Left renal cortex interstitium (tissue), 4 donors: Measurements from ENCODE around the gene PACSIN2. TPM values are rescaled to one million over a fixed set of nuclear protein-coding genes. Genes with fewer than 3 reads are reported as not detected.

Experiments
- DNase-seq, 4 donors: peaks; one replicate each; pipeline ENCODE4 v3.0.0-alpha.2; 2013; ENCODE audit warnings: low read depth in 4 of 4, low spot score in 2 of 4, missing footprints in 1 of 4
- polyA plus RNA-seq, 4 donors: library from polyadenylated mRNA; unstranded; fragments of 120-200 nt; gene quantifications; one replicate each; pipeline ENCODE4 v1.2.1, GENCODE V29; 2013; ENCODE audit not compliant: insufficient read length in 4 of 4

PACSIN2 gene
- polyA plus RNA-seq, 4 donors: 62.7 to 74.4 (median 68.2) TPM

DNA sequence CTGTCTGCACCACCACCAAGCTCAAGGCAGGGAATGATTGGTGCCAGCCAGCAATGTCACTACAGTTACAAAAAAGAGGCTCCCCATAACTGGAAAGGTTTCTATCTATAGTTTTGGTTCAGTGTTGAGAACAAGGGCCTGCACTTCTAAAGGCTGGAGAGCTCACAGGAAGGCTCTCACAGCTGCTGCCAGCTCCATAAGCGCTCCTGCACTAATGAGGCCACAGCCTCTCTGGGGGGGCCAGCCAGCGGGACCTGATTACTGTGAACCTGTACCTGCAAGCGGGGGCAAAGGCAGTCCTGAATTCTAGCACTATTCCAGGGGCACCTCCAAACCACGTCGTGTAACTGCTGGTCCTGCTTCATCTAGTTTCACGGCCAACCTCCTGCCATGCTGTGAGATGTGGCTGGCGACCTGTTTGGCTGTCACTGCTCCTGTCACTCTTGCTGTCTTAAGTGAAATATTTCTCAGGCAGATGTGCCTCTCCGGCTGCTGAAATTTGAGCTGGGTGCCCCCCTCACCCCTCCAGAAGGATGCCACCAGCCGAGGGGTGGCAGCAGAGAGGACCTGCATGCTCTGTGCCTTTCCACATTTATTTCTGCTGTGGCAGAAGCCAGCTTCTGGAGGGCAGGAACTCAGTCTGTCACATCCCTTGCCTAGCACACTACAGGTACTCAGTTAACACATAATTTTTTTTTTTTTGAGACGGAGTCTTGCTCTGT is 104.6 kb downstream of the PACSIN2 start:
- no peak for DNase-seq

DNA sequence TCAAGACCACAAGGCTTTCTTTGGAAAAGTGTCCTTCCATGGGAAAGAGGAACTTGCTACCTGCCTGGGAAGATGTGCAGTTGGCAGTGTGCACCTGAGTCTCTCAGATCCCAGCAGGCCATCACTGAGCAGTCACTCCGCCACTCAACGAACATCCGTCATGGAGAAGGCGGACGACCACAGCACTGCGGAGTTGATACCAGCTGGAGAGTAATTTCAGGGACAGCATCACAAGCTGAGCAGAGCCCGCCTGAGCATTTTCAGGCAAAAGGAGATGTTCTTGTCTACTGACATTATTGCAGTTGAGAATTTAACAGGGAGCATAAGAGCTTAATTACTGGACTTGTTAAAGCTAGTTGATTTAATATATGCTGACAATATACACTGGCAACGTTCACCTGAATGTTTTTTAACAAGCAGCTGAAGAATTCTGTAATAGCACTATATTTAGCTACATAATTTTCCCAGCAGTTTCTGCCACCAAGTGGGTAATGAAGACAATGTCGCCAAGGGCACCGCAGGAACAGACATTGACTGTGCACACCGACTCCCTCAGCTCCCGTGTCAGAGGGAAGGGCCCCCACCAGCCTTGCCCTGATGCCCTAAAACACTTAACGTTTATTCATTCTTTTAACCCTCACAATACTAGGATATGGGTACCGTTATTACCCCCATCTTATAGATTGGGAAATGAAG is 105.4 kb downstream of the PACSIN2 start:
- no peak for DNase-seq

DNA sequence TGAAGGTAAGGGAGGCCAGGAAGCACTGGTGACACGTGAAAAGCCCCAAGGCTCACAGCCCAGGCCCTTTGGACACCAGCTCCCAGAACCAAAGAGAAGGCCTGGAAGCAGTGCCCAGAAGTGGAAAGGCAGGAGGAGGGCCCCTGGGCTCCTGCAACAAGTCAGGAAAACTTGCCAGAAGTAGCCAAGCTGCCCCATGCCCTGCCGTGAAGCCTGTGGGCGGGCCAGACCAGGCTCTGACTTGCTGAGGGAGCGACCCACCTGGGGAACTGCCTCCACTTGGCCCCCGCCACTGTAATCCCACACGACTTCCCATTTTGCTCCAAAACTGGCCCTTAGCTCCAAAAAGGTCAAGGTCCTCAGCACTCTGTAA is 106.6 kb downstream of the PACSIN2 start:
- DNase-seq: no peak

DNA sequence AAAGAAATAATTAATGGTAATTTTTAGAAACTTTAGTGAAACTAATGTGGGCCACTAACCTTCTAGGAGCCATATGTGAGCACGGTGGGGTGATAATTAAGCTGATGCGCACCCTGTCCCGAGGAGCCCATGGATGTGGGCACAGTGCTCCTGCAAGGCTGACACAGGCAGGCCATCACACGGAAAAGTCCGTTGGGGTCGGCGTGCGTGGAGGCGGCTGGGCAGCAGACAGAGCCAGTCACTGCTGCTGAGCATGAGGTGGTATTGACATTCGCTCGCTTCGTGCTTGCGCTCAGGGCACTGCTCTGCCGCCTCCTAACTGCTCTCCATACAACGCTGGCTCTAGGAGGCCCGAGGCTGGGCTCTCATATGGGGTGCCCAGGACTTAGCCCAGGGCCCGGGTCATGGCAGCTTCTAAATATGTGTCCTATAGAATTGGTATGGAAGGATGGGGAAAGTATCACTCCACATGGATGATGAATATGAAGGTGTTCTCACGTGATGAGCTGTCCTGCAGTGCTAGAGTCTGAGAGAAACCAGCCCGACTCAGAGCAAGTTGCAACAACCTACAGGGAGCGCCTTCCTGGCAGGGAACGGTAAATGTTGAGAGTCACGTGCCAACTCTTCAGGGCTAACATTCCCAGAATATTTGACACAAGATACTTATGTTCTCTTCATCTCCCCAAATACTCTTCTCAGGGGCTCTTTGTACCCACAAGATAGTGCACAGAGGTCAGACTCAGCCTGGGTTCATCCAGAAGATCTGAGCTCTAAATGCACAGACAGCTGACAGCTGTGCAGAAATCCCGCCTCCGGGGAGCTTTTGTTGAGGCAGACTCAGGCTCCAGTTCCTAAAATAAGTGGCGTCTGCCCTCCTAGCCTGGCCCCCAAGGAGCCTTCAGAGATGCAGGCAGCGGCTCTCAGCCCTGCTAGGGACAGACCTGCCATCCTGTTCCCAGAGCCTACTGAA is 107.3 kb downstream of the PACSIN2 start:
- DNase-seq: no peak

DNA sequence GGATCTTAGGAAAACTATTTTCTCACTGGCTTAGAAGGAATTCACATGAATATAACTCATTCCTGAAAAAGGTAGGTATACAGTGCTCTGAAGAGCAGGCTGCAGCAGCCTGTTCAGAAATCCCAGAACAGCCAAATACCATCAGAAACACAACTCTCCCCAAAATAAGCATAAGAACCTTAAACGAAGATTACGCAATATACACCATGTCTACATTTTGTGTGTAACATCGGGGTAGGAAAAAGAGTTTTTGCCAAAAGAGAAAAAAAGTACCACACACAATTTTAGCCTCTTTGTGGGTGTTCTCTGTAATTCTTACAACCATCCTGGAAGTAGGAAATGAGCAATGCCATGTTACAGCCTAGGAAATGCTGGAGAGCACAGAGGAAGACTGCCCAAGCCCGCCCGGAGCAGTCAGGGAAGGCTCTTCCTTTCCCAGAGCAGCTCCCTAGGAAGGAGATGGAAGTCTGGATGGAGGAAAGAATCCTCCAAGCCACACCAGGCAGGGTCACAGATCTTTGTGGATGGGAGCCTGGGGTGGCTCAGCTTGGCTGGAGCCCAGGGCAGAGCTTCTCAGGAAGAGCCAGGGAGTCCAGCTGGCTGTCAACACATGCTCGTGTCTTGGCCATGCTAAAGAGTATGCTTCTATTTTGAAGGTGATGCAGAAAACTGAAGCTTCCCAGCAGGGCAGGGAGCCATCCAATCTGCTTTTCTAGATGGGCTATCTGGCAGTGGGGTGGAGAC is 108.2 kb downstream of the PACSIN2 start:
- DNase-seq: no peak

DNA sequence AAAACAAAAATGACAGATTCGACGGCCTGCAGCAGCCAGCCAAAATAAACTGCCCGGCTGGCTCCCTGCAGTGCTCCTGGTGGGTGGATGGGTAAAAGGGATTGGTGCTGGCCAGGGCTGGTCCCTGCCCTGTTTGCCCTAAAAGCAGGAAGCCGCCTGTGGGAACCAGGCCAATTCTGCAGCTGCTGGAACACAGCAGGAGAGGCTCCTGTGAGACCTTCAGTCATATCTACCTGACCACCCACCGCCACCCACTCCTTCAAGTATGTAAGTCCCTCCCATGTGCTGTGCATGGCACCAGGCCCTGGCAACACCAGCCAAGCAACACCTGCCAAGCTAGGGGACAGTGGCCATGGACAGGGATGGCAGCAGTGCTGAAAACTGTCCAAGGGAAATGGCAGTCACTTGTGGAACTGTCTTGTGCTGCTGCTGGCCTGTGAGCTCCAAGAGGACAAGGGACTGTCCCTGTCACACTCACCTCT is 109.2 kb downstream of the PACSIN2 start:
- no peak for DNase-seq

DNA sequence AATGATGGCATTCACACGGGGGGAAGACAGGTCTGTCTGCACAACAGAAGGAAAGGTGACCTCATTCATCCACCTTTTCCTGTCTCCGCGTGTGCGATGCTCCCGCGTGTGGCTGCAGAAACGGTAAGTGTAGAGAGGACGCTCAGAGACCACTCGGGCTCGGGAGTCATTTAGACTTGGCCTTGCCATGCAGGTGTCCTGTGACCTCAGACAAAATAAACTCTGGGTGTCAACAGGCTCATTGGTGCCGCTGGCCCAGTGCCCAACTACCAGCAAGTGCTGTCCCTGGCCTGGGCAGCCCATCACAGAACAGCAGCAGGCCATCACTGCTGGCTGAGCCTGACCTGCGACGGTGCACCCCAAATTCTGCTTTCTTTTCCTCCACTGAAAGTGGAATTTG is 109.7 kb downstream of the PACSIN2 start:
- DNase-seq: no peak

DNA sequence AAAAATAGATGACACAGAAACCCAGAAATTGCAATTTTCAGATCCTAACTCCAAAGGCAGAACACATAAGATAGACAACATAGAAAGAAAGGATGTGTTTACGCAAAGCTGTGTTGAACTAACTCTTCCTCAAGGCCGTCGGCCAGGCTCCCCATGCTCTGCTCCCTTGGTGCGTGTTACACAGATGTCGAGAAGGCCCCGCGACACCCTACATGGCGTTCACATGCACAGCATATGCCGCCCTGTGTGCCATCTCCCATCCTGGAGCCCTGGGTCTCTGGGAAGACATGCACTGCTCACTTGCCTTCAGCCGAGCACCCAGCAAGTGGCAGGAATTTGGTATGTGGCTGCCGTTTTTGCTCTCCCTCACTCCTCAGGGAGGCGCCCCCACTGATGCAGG is 110.9 kb downstream of the PACSIN2 start:
- DNase-seq: no peak

DNA sequence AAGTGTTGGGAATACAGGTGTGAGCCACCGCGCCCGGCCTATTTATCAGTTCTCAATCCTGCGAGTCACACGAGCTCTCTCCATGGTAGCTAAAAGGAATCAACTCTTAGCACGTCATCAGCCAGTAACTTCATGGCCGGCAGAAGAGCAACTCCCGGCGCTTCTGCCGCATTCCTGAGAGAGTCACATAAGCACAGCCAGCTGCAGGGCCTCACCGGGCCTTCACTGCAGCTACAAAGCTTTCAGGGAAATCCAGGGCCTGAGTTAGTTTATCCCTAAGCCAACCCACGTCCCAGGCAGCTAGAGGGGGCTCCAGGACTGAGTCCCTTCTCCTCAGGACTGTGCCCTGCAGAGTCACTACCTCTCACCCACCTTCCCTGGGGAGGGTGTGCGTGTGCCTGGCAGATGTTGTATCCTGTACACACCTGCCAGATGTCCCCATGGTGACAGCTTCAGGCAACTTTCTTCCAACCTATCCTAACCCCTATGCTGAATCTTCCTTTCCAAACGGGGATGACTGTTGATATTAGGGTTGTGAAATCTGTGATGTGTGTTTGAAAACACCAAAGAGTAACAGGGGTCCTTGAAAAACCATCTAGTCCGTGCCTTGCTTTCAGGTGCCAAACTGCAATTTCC is 112.0 kb downstream of the PACSIN2 start:
- DNase-seq: peak in 3 of 4 donors; percentile 40 to 63 (median 44)

DNA sequence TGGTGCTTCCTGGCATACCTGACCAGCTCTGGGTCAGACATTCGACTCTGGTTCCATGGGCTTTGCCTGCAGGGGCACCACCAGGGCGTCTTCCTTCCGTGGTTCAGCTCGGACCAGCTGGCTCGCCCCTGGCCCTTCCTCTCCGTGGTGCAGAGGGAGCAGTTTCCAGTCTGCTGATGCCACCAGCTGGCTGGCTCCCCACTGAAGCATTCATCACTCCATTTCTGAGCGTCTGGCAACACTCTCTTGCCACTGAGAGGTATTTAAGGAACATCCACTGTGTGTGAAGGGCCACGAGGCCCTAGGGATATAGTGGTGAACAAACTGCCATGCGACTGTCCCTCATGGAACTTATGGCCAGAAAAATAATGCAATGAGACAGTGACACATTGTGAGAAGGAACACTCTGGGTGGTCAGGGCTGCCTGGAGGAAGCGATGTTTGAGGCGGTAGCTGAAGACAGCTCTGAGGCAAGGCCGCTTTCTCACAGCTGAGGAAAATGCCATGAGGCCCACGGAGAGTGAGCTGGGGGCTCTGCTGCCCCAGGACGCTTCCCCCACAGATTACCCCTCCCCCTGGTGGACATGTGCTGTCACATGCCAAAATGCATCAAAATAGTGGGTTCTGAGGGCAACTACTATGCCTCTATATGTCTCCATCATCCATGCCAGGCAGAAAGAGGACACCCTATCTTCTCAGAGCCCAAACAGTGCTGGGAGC is 113.0 kb downstream of the PACSIN2 start:
- no peak for DNase-seq

DNA sequence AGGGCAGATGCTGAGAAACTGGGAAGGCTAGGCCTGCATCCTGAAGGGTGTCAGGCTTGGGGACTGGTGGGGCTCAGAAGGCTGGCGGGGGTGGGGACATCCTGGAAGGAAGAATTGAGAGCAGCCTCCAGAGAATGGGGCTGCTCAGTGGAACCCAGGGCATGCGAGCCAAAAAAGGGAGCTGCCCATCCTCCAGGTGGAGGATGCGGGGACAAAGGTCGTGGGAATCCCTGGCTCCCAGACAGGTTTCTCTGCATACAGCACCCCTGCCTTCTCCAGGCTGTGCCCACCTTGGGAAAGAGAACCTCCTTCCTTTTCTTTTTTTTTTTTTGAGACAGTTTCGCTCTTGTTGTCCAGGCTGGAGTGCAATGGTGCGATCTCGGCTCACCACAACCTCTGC is 117.0 kb downstream of the PACSIN2 start:
- DNase-seq: no peak

DNA sequence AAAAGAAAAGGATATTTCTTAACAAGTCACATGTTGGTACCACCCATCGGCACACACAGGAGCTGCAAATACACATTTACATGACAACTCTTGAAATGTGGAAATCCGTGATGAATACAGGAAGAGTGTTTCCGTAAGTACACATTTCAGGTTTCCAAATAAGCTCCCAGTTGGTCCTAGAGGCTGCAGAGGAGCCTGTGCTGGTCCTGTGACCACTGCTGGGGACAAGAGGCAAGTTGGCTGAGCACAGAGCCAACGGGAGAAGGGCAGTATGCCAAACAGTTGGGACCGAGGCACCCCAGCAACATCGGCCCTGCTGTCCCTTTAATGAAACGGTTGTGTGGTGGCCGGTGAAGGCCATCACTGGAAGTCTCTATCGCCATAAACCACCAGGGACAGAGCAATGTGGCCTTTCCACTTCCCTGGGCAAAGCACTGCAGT is 119.4 kb downstream of the PACSIN2 start:
- no peak for DNase-seq

DNA sequence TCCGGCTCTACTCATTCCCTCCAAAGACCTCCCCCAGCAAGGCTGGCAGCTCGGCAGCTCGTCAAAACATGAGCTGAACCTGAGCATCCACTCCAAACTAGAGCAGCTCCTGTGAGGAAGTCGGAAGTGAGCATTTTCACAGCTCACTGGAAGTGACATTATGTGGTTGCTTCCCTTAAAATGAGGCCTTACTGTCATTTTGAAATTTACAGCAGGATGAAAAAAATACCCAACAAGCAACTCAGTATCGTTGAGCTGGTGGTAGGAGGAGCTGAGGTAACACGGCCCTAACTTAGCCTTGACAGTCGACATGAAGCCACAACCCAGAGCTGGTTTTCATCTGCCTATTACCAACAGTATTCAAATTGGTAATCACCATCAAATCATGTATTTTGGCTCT is 119.9 kb downstream of the PACSIN2 start:
- DNase-seq: no peak

DNA sequence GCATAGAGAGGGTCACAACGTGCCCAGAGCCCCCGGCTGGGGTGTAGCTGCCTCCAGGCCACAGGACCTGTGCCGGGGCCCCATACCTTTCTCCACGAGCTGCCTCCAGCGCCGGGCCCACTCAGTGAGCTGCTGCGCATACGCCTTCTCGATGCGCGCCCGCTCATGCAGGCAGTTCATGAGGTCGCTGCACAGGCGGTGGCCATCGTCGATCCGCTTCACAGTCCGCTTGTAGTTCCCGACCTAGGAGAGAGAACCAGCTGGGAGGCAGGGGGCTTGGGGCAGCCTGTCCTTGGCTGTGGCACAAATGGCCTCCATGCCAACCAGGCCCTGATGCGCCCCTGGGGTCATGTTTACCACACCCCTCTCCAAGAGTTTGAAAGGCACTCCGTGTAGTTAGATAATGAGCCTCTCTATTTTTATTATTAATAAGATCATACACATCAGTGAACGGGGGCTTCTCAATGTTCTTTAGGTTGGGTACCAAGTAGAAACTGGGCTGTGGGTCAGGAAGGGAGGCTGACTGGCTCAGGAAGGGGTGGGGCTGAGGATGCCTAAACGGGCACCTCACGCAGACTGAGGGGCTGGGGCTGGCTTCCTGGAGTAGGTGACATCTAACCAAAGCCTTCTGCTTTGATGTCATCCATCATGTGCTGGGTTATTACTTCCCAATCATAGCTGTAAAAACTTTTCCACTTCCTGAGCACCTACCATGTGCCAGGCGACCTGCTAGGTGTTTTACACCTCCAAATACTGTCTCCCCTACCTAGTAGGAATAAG is 121.4 kb downstream of the PACSIN2 start:
- no peak for DNase-seq

DNA sequence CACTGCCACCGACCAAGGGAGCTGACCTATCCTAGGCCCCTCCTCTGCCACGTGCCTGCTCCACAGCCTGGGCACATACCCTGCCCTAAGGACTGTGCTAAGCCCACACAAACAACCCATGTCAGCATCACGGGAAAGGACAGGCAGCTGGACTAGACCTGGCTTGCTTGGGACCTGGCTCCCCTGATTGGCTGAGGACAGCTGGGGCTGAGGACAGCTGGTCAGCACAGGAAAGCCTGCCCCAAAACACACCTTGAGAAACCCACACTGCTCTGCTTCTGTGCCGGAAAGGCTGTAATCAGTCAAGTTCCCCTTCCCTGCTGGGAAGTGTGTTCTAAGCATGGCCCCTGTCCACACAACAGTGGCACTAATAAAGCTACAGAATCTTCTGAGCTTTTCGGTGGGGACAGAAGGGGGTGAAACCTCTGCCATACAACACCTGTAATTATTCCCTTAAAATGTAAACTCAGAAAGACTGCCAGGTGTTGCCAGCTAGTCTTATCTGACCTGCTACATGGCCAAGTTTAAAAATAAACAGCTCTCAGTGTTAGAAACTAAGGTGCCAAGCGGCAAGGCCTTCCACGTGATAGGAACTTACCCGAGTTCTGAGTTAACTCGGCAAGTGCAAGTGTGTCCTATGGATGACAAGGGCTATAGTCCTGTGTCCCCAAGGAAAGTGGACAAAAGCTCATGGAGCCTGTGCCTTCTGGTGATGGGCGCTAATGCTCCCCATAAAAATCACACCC is 122.2 kb downstream of the PACSIN2 start:
- DNase-seq: no peak

DNA sequence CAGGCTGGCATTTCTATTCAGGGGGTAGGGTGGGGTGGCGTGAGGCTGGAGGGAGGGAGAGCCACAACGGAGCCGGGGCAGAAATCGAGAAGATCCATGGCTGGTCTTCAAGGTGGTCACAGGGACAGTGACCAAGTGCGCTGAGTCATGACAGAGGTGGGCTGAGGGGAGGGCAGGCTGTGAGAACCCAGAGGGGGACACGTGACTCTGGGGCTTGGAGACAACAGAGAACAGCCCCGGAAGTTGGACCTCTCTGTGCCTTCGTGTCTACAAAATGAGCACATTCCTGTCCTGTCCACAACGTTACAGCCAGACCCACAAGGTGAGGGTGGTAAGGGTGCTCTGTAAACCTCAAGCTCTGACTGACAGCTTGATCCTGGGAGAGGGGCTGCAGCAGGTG is 122.8 kb downstream of the PACSIN2 start:
- no peak for DNase-seq

DNA sequence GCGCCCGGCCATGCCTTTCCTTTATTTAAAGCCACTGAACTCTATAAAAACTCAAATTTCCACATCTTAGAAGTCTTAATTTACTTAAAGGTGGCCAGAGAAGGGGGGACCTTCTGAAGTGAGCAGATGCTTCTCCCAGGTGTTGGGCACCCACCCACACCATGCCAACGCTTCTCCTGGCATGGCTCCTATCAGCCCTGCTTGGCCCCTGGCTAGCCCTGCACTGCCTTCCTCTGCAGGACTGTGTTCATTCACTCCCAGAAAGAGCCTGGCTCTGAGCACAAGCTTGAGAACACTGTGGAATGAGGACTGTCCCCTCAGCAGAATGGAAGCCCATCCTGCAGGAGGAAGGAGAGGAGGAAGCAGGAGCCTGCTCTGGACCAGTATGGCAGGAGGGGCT is 123.3 kb downstream of the PACSIN2 start:
- no peak for DNase-seq

DNA sequence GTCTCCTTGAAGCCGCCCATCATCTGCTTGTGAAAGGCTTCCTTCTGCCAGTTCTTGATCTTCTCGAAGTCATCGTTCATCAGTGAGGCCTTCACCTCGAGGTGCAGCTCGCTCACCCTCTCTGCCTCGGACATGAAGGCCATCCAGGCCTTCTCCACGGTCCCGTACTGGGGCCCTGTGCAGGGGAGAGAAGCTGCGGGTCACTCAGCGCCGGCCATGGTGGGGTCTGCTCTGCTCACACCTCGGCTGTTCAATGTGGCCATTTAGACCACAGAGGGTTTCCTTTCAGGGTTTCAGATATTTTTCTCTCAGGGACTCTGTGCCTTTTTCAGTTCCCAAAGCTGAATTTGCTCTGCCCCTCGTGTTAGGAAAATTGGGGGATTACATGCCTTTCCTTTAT is 123.9 kb downstream of the PACSIN2 start:
- DNase-seq: no peak
